Endothelial cell of umbilical vein (primary cell): Measurements from ENCODE around the gene CELF5. TPM values are rescaled to one million over a fixed set of nuclear protein-coding genes. Genes with fewer than 3 reads are reported as not detected.

ENCODE experiments used
- BruUV-seq: library from RNA; stranded (reverse); fragments of 400-500 nt; replicated peaks from 2 replicates; lab custom pipeline; 2021; lab: Mats Ljungman, UMichigan
- CTCF ChIA-PET: fragments of 300-600, 350-600 bp; sonication (Branson Sonifier 250); formaldehyde crosslinking; loops from one replicate; lab custom pipeline; 2021; ENCODE audit warnings: antibody characterized with exemption, inconsistent platforms; lab: Charles Lee
- POLR2A ChIA-PET: fragments of 300-600, 350-600 bp; sonication (Branson Sonifier 250); formaldehyde crosslinking; loops from one replicate; lab custom pipeline; 2021; ENCODE audit warnings: antibody characterized with exemption, inconsistent platforms; lab: Charles Lee
- DNase-seq: peaks from one replicate; pipeline ENCODE4 v3.0.0-alpha.2; 2011; ENCODE audit warnings: low read depth, low spot score
- FAIRE-seq: peaks from 2 replicates; lab custom pipeline; 2011; peaks lifted over from hg19 to GRCh38; lab: Jason Lieb, UNC
- H2AFZ ChIP-seq: 2 replicates; pipeline ENCODE4 v1.6.0; 2012; ENCODE audit warnings: low read depth, low read length, control low read depth, inconsistent platforms
- H3K27ac ChIP-seq: 2 replicates; pipeline ENCODE4 v1.5.1; 2011; ENCODE audit warnings: low read depth, mild to moderate bottlenecking, control low read depth, low read length, moderate library complexity; ENCODE audit not compliant: insufficient read depth
- H3K27me3 ChIP-seq, 2 experiments: 2 replicates each; pipeline versions ENCODE4 v1.6.0 to v1.6.1; 2011; ENCODE audit warnings: low read length in 2 of 2, mixed read lengths in 1 of 2; ENCODE audit not compliant: control insufficient read depth in 2 of 2, insufficient read depth in 2 of 2
- H3K36me3 ChIP-seq, 2 experiments: 2 replicates in 1 of 2; 3 replicates in 1 of 2; pipeline ENCODE4 v1.5.1; 2011; ENCODE audit warnings: low read length in 2 of 2, mild to moderate bottlenecking in 1 of 2, moderate library complexity in 1 of 2; ENCODE audit not compliant: control insufficient read depth in 2 of 2, insufficient read depth in 2 of 2; ENCODE audit errors: extremely low read depth in 1 of 2
- H3K4me1 ChIP-seq: 3 replicates; pipeline ENCODE4 v1.5.1; 2011; ENCODE audit warnings: mild to moderate bottlenecking, low read length; ENCODE audit not compliant: control insufficient read depth, insufficient read depth; ENCODE audit errors: extremely low read depth
- H3K4me2 ChIP-seq: 2 replicates; pipeline ENCODE4 v1.6.1; 2011; ENCODE audit warnings: low read length, control low read depth, mixed read lengths; ENCODE audit not compliant: insufficient read depth
- H3K4me3 ChIP-seq, 3 experiments: fragments of 200-600 bp in 1 of 3; sonication (generic), shearing (Covaris generic) in 1 of 3; replicated peaks in 1 of 3; 2 replicates each; pipeline ENCODE4 v1.5.1; 2011 to 2016; ENCODE audit warnings: control low read depth in 3 of 3, low read length in 3 of 3, mild to moderate bottlenecking in 2 of 3, inconsistent platforms in 1 of 3, low read depth in 1 of 3, moderate library complexity in 1 of 3; ENCODE audit not compliant: insufficient read depth in 1 of 3
- H3K79me2 ChIP-seq: 2 replicates; pipeline ENCODE4 v1.6.0; 2012; ENCODE audit warnings: low read length, inconsistent platforms; ENCODE audit not compliant: control insufficient read depth, insufficient read depth
- H3K9ac ChIP-seq: replicated peaks from 2 replicates; pipeline ENCODE3; 2011; ENCODE audit warnings: low read length, control low read depth; ENCODE audit not compliant: insufficient read depth; ENCODE audit errors: extremely low read depth
- H3K9me1 ChIP-seq: replicated peaks from 3 replicates; pipeline ENCODE4 v1.6.0; 2011; ENCODE audit warnings: mild to moderate bottlenecking, low read length; ENCODE audit not compliant: control insufficient read depth, insufficient read depth; ENCODE audit errors: extremely low read depth
- H3K9me3 ChIP-seq: replicated peaks from 2 replicates; pipeline ENCODE4 v1.5.1; 2012; ENCODE audit warnings: low read length, inconsistent platforms; ENCODE audit not compliant: control insufficient read depth, insufficient read depth
- H4K20me1 ChIP-seq: replicated peaks from 2 replicates; pipeline ENCODE3; 2011; ENCODE audit warnings: mild to moderate bottlenecking, low read length; ENCODE audit not compliant: control insufficient read depth, insufficient read depth; ENCODE audit errors: extremely low read depth
- CTCF ChIP-seq, 2 donors: IDR thresholded peaks; 1 replicate in 1 of 2; 2 replicates in 1 of 2; pipeline ENCODE4 v1.5.1; 2011; ENCODE audit warnings: low read length in 2 of 2, mild to moderate bottlenecking in 2 of 2, moderate library complexity in 2 of 2, control low read depth in 1 of 2, inconsistent platforms in 1 of 2, low read depth in 1 of 2; ENCODE audit not compliant: insufficient read depth in 1 of 2; ENCODE audit errors: extremely low read depth in 1 of 2
- EZH2 ChIP-seq: IDR thresholded peaks from 2 replicates; pipeline ENCODE4 v1.6.1; 2012; ENCODE audit warnings: borderline replicate concordance, low read depth, mild to moderate bottlenecking, moderate library complexity, low read length, inconsistent platforms; ENCODE audit not compliant: severe bottlenecking
- FOS ChIP-seq: IDR thresholded peaks from 2 replicates; pipeline ENCODE4 v1.6.1; 2011; ENCODE audit warnings: mild to moderate bottlenecking, low read length, moderate library complexity, borderline replicate concordance; ENCODE audit not compliant: insufficient read depth
- GATA2 ChIP-seq: IDR thresholded peaks from 2 replicates; pipeline ENCODE4 v1.7.0; 2011; ENCODE audit warnings: low read depth, mild to moderate bottlenecking, moderate library complexity, mixed read lengths, low read length; ENCODE audit not compliant: insufficient read length, insufficient read depth
- JUN ChIP-seq: IDR thresholded peaks from 2 replicates; pipeline ENCODE4 v1.6.1; 2011; ENCODE audit warnings: borderline replicate concordance, low read depth; ENCODE audit not compliant: insufficient read length, insufficient read depth
- MAX ChIP-seq: IDR thresholded peaks from 2 replicates; pipeline ENCODE4 v1.6.1; 2011; ENCODE audit not compliant: insufficient read depth, insufficient read length
- MYC ChIP-seq: IDR thresholded peaks from one replicate; pipeline ENCODE4 v1.6.1; 2011; ENCODE audit warnings: mild to moderate bottlenecking, low read depth, low read length
- POLR2A ChIP-seq: IDR thresholded peaks from 2 replicates; pipeline ENCODE4 v1.6.1; 2012; ENCODE audit warnings: low read depth, mild to moderate bottlenecking, control low read depth, low read length
- POLR2AphosphoS5 ChIP-seq: IDR thresholded peaks from 2 replicates; pipeline ENCODE4 v1.6.1; 2012; ENCODE audit warnings: low read depth, mild to moderate bottlenecking, control low read depth, low read length, moderate library complexity; ENCODE audit not compliant: insufficient read depth
- dilution Hi-C: fragments of 300-500 bp; cut with MboI; formaldehyde crosslinking; loops from one replicate; pipeline ENCODE4 v1.15.0; 2019; ENCODE audit warnings: low sequenced_read_pairs; ENCODE audit not compliant: extremely low pct_ligation_motif_present
- intact Hi-C: fragments of 100-400 bp; cut with micrococcal nuclease; formaldehyde crosslinking; loops from one replicate; pipeline ENCODE4 v1.10.0; 2022
- polyA plus RNA-seq, 4 experiments: library from polyadenylated mRNA; depleted of rRNA in 3 of 4; stranded (reverse) in 3 of 4; unstranded in 1 of 4; fragments of >200 nt; gene quantifications; 2 replicates each; pipeline versions ENCODE4 v1.2.1 to v1.2.3, GENCODE V29; 2011 to 2012; ENCODE audit warnings: missing spikeins in 1 of 4
- total RNA-seq: library from RNA; stranded (reverse); gene quantifications from 2 replicates; pipeline ENCODE4 v1.2.3, GENCODE V29; 2021

Gene CELF5
- total and polyA plus RNA-seq, 2 donors (not counting 3 experiments of a cell fraction or from before 2014, with no cell fraction given), result not detected

GRCh38 chr19:3293560-3293959 is 69.1 kb downstream of the CELF5 start:
- FAIRE-seq (no peak), DNase-seq (no peak)
- no TSS peak for BruUV-seq
- CTCF ChIA-PET, result interaction anchor here (0.8 kb wide), 1 partner anchor 9 kb away, joined by 3 read pairs; no protein-coding TSS in a partner anchor
- H3K27me3 ChIP-seq, result peaks cover 0 to 7% of the 10 kb centered on the region in 2 experiments
- H4K20me1 ChIP-seq, result no peaks in the 10 kb centered on the region
- dilution Hi-C loops (no loop called here), intact Hi-C loops (no loop called here)
- H3K36me3 ChIP-seq, result no peaks in the 10 kb centered on the region
- no peaks in the 10 kb centered on the region for H3K9me1 ChIP-seq
- H3K79me2 ChIP-seq, result no peaks in the 10 kb centered on the region
- no peaks in the 10 kb centered on the region for H3K9me3 ChIP-seq
- no peak overlapping the region for H3K4me2 ChIP-seq
- H2AFZ ChIP-seq, result no peak overlapping the region
- no peak for TF ChIP-seq GATA2
- no peak for TF ChIP-seq EZH2
- no peak for TF ChIP-seq JUN
- no peak for TF ChIP-seq MAX
- TF ChIP-seq POLR2AphosphoS5, result no peak
- TF ChIP-seq MYC, result no peak
- no peak for TF ChIP-seq FOS
- TF ChIP-seq CTCF (IDR thresholded peaks at IDR 0.05; ENCODE audit: extremely low read depth in 1 of 2, insufficient read depth in 1 of 2, low read depth in 1 of 2, low read length in 2 of 2), result no peak
- no peak for TF ChIP-seq POLR2A
- H3K4me1 ChIP-seq, result no peaks in the 10 kb centered on the region
- no peak overlapping the region for H3K9ac ChIP-seq
- POLR2A ChIA-PET, result no interaction called here
- H3K27ac ChIP-seq, result no peak overlapping the region
- no peak overlapping the region for H3K4me3 ChIP-seq
